Right cardiac atrium (tissue), 5 donors: Measurements from ENCODE around the gene CDH9. TPM values are rescaled to one million over a fixed set of nuclear protein-coding genes. Genes with fewer than 3 reads are reported as not detected.

Source experiments
- ATAC-seq, 2 donors: fragments of 200-7000 bp; cut with Tn5 transposase; one replicate each; pipeline versions ENCODE4 v1.8.0 to v1.9.1; 2020; ENCODE audit warnings: moderate library complexity in 2 of 2, mild to moderate bottlenecking in 1 of 2
- DNase-seq, 3 donors: peaks; one replicate each; pipeline ENCODE4 v3.0.0-alpha.2; 2020
- H3K27ac ChIP-seq: one replicate; pipeline ENCODE4 v1.5.1; 2013; ENCODE audit warnings: mild to moderate bottlenecking, low read length, control low read depth, moderate library complexity
- H3K27me3 ChIP-seq: one replicate; pipeline ENCODE4 v1.6.1; 2013; ENCODE audit not compliant: control insufficient read depth, insufficient read depth
- H3K4me1 ChIP-seq: one replicate; pipeline ENCODE4 v1.6.1; 2013; ENCODE audit warnings: low read length; ENCODE audit not compliant: control insufficient read depth, insufficient read depth
- H3K4me3 ChIP-seq: one replicate; pipeline ENCODE4 v1.5.1; 2013; ENCODE audit warnings: low read length, control low read depth
- H3K9me3 ChIP-seq: one replicate; pipeline ENCODE4 v1.6.1; 2013; ENCODE audit warnings: low read length; ENCODE audit not compliant: control insufficient read depth
- WGBS: extraction: QIAGEN DNeasy Blood & Tissue Kit; methylation state at CpG from one replicate; pipeline ENCODE4 v1.1.7; 2013; 5-methylcytosine and 5-hydroxymethylcytosine counted together
- intact Hi-C, 4 donors: fragments of 100-400 bp; cut with DNase I; formaldehyde crosslinking; loops; one replicate each; pipeline versions ENCODE4 v1.11.0 to v1.14.0; 2022 to 2023
- polyA plus RNA-seq: library from polyadenylated mRNA; stranded (reverse); fragments of 200-250 nt; gene quantifications from one replicate; pipeline ENCODE4 v1.2.3, GENCODE V29; 2013
- total RNA-seq, 4 donors: library from RNA; stranded (reverse); fragmentation: NEBNext Ultra II Directional; extraction: Animal tissue kit (Norgen Biotek cat#: 25700); gene quantifications; one replicate each; pipeline ENCODE4 v1.2.1, GENCODE V29; 2021
- donor health status: healthy with polysubstance abuse.
- donor health status: DM: no; HTN: yes; CAD: no.
- donor health status: DM: no; HTN: no; CAD: no.
- donor health status: DM: no; HTN: yes; CAD: no; lungs with severe emphysema.
- donor health status: DM: yes; HTN: yes; CAD: no.

The CDH9 gene
- total and polyA plus RNA-seq, 5 donors, result not detected

GRCh38 chr5:27021471-27021870 is 16.9 kb downstream of the CDH9 start:
- DNase-seq (no peak), ATAC-seq (no peak)
- H3K9me3 ChIP-seq, result no peaks in the 10 kb centered on the region
- H3K4me3 ChIP-seq, result no peak overlapping the region
- 44% methylated on average over 1 of the region's 1 CpG for WGBS
- no peaks in the 10 kb centered on the region for H3K4me1 ChIP-seq
- no peak overlapping the region for H3K27ac ChIP-seq
- intact Hi-C loops, result no loop called here
- no peaks in the 10 kb centered on the region for H3K27me3 ChIP-seq

GRCh38 chr5:27020973-27021372 is 17.4 kb downstream of the CDH9 start:
- H3K4me1 ChIP-seq, result no peaks in the 10 kb centered on the region
- WGBS, result 25% methylated on average over 1 of the region's 1 CpG
- no peaks in the 10 kb centered on the region for H3K9me3 ChIP-seq
- no peaks in the 10 kb centered on the region for H3K27me3 ChIP-seq
- DNase-seq (no peak), ATAC-seq (no peak)
- H3K27ac ChIP-seq, result no peak overlapping the region
- intact Hi-C loops, result no loop called here
- H3K4me3 ChIP-seq, result no peak overlapping the region

- ATAC-seq, result no peak
- H3K4me1 ChIP-seq, result no peaks in the 10 kb centered on the region
- no peak overlapping the region for H3K4me3 ChIP-seq
- no peak for DNase-seq
- H3K27ac ChIP-seq, result no peak overlapping the region
- no peaks in the 10 kb centered on the region for H3K9me3 ChIP-seq
- H3K27me3 ChIP-seq, result no peaks in the 10 kb centered on the region
- intact Hi-C loops, result no loop called here
Observed at GRCh38 chr5:27015758-27016157, 22.6 kb downstream of the CDH9 start.

- Histone ChIP-seq H3K9me3 (no peaks in the 10 kb centered on the region), H3K27me3 (no peaks in the 10 kb centered on the region), H3K4me3 (no peak overlapping the region), H3K27ac (no peak overlapping the region), H3K4me1 (no peaks in the 10 kb centered on the region)
- 81% methylated on average over 4 of the region's 4 CpGs for WGBS
- ATAC-seq, result no peak
- DNase-seq, result no peak
- intact Hi-C loops, result no loop called here
Observed at GRCh38 chr5:27011274-27011673, 27.1 kb downstream of the CDH9 start.

- no peak for ATAC-seq
- Histone ChIP-seq H3K27ac (no peak overlapping the region), H3K4me3 (no peak overlapping the region), H3K27me3 (no peaks in the 10 kb centered on the region), H3K4me1 (no peaks in the 10 kb centered on the region), H3K9me3 (no peaks in the 10 kb centered on the region)
- no peak for DNase-seq
- WGBS, result 62% methylated on average over 1 of the region's 1 CpG
- intact Hi-C loops, result no loop called here
Observed at GRCh38 chr5:27010646-27011045, 27.7 kb downstream of the CDH9 start.

- no peaks in the 10 kb centered on the region for H3K4me1 ChIP-seq
- WGBS, result 4% methylated on average over 1 of the region's 1 CpG
- intact Hi-C loops, result no loop called here
- ATAC-seq (no peak), DNase-seq (no peak)
- no peak overlapping the region for H3K27ac ChIP-seq
- H3K9me3 ChIP-seq, result no peaks in the 10 kb centered on the region
- H3K27me3 ChIP-seq, result no peaks in the 10 kb centered on the region
- no peak overlapping the region for H3K4me3 ChIP-seq
Observed at GRCh38 chr5:27009540-27009915, 28.9 kb downstream of the CDH9 start.

- WGBS, result 89% methylated on average over 3 of the region's 3 CpGs
- DNase-seq, result no peak
- no peaks in the 10 kb centered on the region for H3K9me3 ChIP-seq
- H3K27me3 ChIP-seq, result no peaks in the 10 kb centered on the region
- H3K4me1 ChIP-seq, result no peaks in the 10 kb centered on the region
- ATAC-seq, result no peak
- no peak overlapping the region for H3K27ac ChIP-seq
- intact Hi-C loops, result no loop called here
- no peak overlapping the region for H3K4me3 ChIP-seq
Observed at GRCh38 chr5:27008604-27009539, 29.5 kb downstream of the CDH9 start.

GRCh38 chr5:27007121-27007520 is 31.3 kb downstream of the CDH9 start:
- DNase-seq, result no peak
- intact Hi-C loops, result no loop called here
- no peak for ATAC-seq
- Histone ChIP-seq H3K27me3 (no peaks in the 10 kb centered on the region), H3K4me3 (no peak overlapping the region), H3K27ac (no peak overlapping the region), H3K9me3 (no peaks in the 10 kb centered on the region), H3K4me1 (no peaks in the 10 kb centered on the region)

GRCh38 chr5:26986985-26987384 is 51.4 kb downstream of the CDH9 start:
- ATAC-seq (no peak), DNase-seq (no peak)
- no peak overlapping the region for H3K27ac ChIP-seq
- no peaks in the 10 kb centered on the region for H3K9me3 ChIP-seq
- no peak overlapping the region for H3K4me3 ChIP-seq
- intact Hi-C loops, result no loop called here
- WGBS, result 63% methylated on average over 1 of the region's 1 CpG
- H3K4me1 ChIP-seq, result no peaks in the 10 kb centered on the region
- H3K27me3 ChIP-seq, result no peaks in the 10 kb centered on the region

GRCh38 chr5:26981750-26982149 is 56.6 kb downstream of the CDH9 start:
- Histone ChIP-seq H3K9me3 (no peaks in the 10 kb centered on the region), H3K4me3 (no peak overlapping the region), H3K4me1 (no peaks in the 10 kb centered on the region), H3K27ac (no peak overlapping the region), H3K27me3 (no peaks in the 10 kb centered on the region)
- ATAC-seq (no peak), DNase-seq (no peak)
- WGBS, result 62% methylated on average over 3 of the region's 3 CpGs
- intact Hi-C loops, result no loop called here

- DNase-seq, result no peak
- no peak for ATAC-seq
- Histone ChIP-seq H3K4me1 (no peaks in the 10 kb centered on the region), H3K9me3 (no peaks in the 10 kb centered on the region), H3K27me3 (no peaks in the 10 kb centered on the region), H3K4me3 (no peak overlapping the region), H3K27ac (no peak overlapping the region)
- intact Hi-C loops, result no loop called here
- 58% methylated on average over 1 of the region's 1 CpG for WGBS
Observed at GRCh38 chr5:26959290-26959689, 79.1 kb downstream of the CDH9 start.

GRCh38 chr5:26955161-26955560 is 83.2 kb downstream of the CDH9 start:
- DNase-seq (no peak), ATAC-seq (no peak)
- Histone ChIP-seq H3K4me3 (no peak overlapping the region), H3K9me3 (no peaks in the 10 kb centered on the region), H3K27me3 (no peaks in the 10 kb centered on the region), H3K27ac (no peak overlapping the region), H3K4me1 (no peaks in the 10 kb centered on the region)
- intact Hi-C loops, result no loop called here
- WGBS, result 65% methylated on average over 2 of the region's 2 CpGs
